Peyer's patch (tissue), 4 donors: Measurements from ENCODE around the gene SDR39U1. TPM values are rescaled to one million over a fixed set of nuclear protein-coding genes. Genes with fewer than 3 reads are reported as not detected.

Experiments used
- DNase-seq, 3 donors: peaks; one replicate each; pipeline ENCODE4 v3.0.0-alpha.2; 2017 to 2019
- H3K27ac ChIP-seq, 4 donors: fragments of 200-600 bp; sonication (generic); one replicate each; pipeline ENCODE4 v1.5.1; 2016 to 2019
- H3K27me3 ChIP-seq, 2 donors: fragments of 200-600 bp; sonication (generic); one replicate each; pipeline ENCODE4 v1.5.1; 2019
- H3K36me3 ChIP-seq, 3 donors: fragments of 200-600 bp; sonication (generic); one replicate each; pipeline ENCODE4 v1.5.1; 2016 to 2019
- H3K4me1 ChIP-seq, 4 donors: fragments of 200-600 bp; sonication (generic); one replicate each; pipeline ENCODE4 v1.5.1; 2016 to 2019
- H3K4me3 ChIP-seq, 4 donors: fragments of 200-600 bp; sonication (generic); 1 replicate in 3 of 4; 2 replicates in 1 of 4; pipeline ENCODE4 v1.5.1; 2016 to 2019; ENCODE audit warnings: mild to moderate bottlenecking in 1 of 4
- H3K9me3 ChIP-seq, 4 donors: fragments of 200-600 bp; sonication (generic); one replicate each; pipeline ENCODE4 v1.5.1; 2016 to 2019; ENCODE audit warnings: mild to moderate bottlenecking in 1 of 4
- CTCF ChIP-seq, 6 experiments: fragments of 450-650 bp in 4 of 6; fragments of 200-600 bp in 2 of 6; sonication (generic) in 1 of 6; IDR thresholded peaks; one replicate each; pipeline ENCODE4 v1.5.1; 2017 to 2019; ENCODE audit warnings: antibody characterized with exemption in 6 of 6, mild to moderate bottlenecking in 3 of 6, moderate library complexity in 1 of 6
- POLR2A ChIP-seq, 2 donors: fragments of 450-650 bp; IDR thresholded peaks; one replicate each; pipeline ENCODE4 v1.5.1; 2017; ENCODE audit warnings: antibody characterized with exemption in 2 of 2, mild to moderate bottlenecking in 2 of 2, moderate library complexity in 2 of 2
- total RNA-seq, 4 donors: library from RNA; depleted of rRNA; stranded (reverse); fragments of >200 nt; gene quantifications; one replicate each; pipeline ENCODE4 v1.1.0, GENCODE V29; 2016

Gene SDR39U1
- total RNA-seq, 4 donors from 2014 or later = 25.7 to 98.2 (median 48.9) TPM

- no peaks in the 10 kb centered on the region for H3K27me3 ChIP-seq
- no peak overlapping the region for H3K27ac ChIP-seq
- no peak for TF ChIP-seq POLR2A (IDR thresholded peaks at IDR 0.05)
- TF ChIP-seq CTCF (IDR thresholded peaks at IDR 0.05) = no peak
- no peak overlapping the region for H3K4me3 ChIP-seq
- peaks cover 0 to 22% (median 0%) of the 10 kb centered on the region in 3 donors for H3K36me3 ChIP-seq
- H3K9me3 ChIP-seq = no peaks in the 10 kb centered on the region
- DNase-seq = peak in 1 of 3 donors; percentile 36
- H3K4me1 ChIP-seq = peaks cover 0 to 11% (median 0%) of the 10 kb centered on the region in 4 donors
Measured at GRCh38 chr14:24416254-24416931, 26.2 kb downstream of the SDR39U1 start.

GRCh38 chr14:24415421-24416253, 26.9 kb downstream of the SDR39U1 start:
- TF ChIP-seq POLR2A (IDR thresholded peaks at IDR 0.05) = no peak
- TF ChIP-seq CTCF (IDR thresholded peaks at IDR 0.05) = no peak
- peaks cover 0 to 22% (median 0%) of the 10 kb centered on the region in 3 donors for H3K36me3 ChIP-seq

GRCh38 chr14:24414732-24415420, 27.7 kb downstream of the SDR39U1 start:
- Histone ChIP-seq H3K9me3 (no peaks in the 10 kb centered on the region), H3K4me3 (no peak overlapping the region), H3K36me3 (peaks cover 0 to 22% (median 0%) of the 10 kb centered on the region in 3 donors), H3K27me3 (no peaks in the 10 kb centered on the region), H3K27ac (no peak overlapping the region), H3K4me1 (peaks cover 0 to 11% (median 0%) of the 10 kb centered on the region in 4 donors)
- TF ChIP-seq POLR2A (IDR thresholded peaks at IDR 0.05) (no peak), CTCF (IDR thresholded peaks at IDR 0.05) (no peak)
- peak in 1 of 3 donors; percentile 40 for DNase-seq

More at GRCh38 chr14:24415421-24416253, 26.9 kb downstream of the SDR39U1 start:
- Histone ChIP-seq H3K27me3 (no peaks in the 10 kb centered on the region), H3K4me1 (peaks cover 0 to 11% (median 0%) of the 10 kb centered on the region in 4 donors), H3K9me3 (no peaks in the 10 kb centered on the region), H3K27ac (no peak overlapping the region), H3K4me3 (no peak overlapping the region)
- peak in 1 of 3 donors; percentile 23 for DNase-seq

- TF ChIP-seq POLR2A (IDR thresholded peaks at IDR 0.05) (no peak), CTCF (IDR thresholded peaks at IDR 0.05) (no peak)
- no peaks in the 10 kb centered on the region for H3K27me3 ChIP-seq
- peaks cover 0 to 10% (median 0%) of the 10 kb centered on the region in 4 donors for H3K4me1 ChIP-seq
- no peak overlapping the region for H3K27ac ChIP-seq
- peaks cover 0 to 28% (median 0%) of the 10 kb centered on the region in 3 donors for H3K36me3 ChIP-seq
- no peaks in the 10 kb centered on the region for H3K9me3 ChIP-seq
- peak in 1 of 3 donors; percentile 9 for DNase-seq
- H3K4me3 ChIP-seq = no peak overlapping the region
Measured at GRCh38 chr14:24414077-24414476, 28.5 kb downstream of the SDR39U1 start.
